ENCODE measurements around the gene SLC43A2.
"Not testable (repeated sequence)": the region's sequence is repeated elsewhere in the genome, so short reads cannot be mapped to it uniquely, and the experiment has no call there.

SLC43A2 gene

GRCh38 chr17:1565877-1566276, 62.8 kb downstream of the SLC43A2 start:
- FAIRE-seq, result no peak
- DNase-seq (ENCODE audit: insufficient read length, low spot score), result no peak

GRCh38 chr17:1563786-1564613, 64.6 kb downstream of the SLC43A2 start:
- no peak for DNase-seq (ENCODE audit: insufficient read length, low spot score)
- FAIRE-seq, result no peak

DNA sequence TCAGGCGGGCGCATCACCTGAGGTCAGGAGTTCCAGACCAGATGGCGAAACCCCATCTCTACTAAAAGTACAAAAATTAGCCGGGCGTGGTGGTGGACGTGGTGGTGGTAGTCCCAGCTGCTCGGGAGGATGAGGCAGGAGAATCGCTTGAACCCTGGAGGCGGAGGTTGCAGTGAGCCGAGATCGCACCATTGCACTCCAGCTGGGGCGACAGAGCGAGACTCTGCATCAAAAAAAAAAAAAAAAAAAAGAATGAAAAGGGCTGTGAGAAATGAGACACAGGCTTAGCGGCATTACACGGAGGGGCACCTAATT, 65.2 kb downstream of the SLC43A2 start:
- FAIRE-seq; DNase-seq (ENCODE audit: insufficient read length, low spot score): not testable (repeated sequence)

GRCh38 chr17:1562176-1562643, 66.4 kb downstream of the SLC43A2 start:
- DNase-seq (ENCODE audit: insufficient read length, low spot score), result peak; percentile 65
- no peak for FAIRE-seq

DNA sequence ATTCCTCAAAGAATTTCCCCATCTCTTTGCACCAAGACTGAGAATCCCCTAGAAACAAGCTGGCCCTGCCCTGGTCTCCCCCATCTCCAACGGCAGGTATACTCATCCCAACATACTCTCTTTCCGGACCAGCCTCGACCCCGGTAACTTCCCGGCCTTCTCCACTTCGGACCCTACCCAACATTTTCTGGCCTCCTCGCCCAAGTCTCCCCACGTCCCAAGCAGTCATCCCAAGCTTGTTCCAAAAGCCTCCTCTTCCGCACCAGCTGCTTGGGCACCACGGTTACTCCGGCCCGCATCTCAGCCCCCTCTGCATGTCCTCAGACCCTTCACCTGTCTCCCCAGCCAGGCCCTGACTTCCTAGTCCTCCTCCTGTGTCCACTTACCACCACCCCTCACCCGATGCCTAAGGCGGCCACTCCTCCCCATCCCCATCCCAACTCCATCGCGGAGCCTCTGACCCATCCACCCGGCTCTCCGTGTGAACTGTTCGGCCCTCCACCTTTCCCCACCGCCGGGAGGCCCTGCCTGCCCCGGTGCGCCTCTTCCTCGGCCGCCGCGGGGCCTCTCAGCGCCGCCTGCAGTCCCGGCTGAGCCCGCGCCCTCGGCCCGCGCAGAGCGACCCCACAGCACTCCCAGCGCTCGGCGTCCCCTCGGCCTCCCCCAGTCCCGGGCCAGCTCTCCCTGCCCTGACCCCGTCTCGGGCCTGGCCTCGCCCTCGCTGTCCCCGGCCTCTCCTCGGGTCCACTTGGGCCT, 67.0 kb downstream of the SLC43A2 start:
- no peak for DNase-seq (ENCODE audit: insufficient read length, low spot score)
- FAIRE-seq, result no peak

DNA sequence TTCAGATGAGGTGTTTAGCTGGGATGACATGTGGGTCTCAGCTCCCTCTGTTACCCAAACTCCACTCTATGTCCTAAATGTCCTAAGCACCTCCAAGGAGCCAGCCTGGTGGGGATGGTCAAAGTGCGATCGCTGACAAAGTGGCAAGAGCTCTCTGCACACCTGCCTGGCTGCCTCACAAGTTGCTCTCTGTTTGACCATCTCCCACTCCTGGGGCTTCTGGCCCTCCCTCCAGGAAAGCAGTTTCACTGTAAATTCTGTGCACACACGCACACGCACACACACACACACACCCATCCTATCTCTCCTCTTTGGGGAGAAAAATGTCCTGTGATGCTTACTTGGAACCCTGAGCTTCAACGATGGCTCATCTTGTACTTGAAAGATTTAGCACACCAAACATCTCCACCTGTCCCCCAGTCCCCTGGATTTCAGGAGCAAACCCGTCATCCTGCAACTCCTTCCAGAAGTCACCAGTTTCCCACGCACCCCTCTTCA, 67.7 kb downstream of the SLC43A2 start:
- no peak for FAIRE-seq
- no peak for DNase-seq (ENCODE audit: insufficient read length, low spot score)

DNA sequence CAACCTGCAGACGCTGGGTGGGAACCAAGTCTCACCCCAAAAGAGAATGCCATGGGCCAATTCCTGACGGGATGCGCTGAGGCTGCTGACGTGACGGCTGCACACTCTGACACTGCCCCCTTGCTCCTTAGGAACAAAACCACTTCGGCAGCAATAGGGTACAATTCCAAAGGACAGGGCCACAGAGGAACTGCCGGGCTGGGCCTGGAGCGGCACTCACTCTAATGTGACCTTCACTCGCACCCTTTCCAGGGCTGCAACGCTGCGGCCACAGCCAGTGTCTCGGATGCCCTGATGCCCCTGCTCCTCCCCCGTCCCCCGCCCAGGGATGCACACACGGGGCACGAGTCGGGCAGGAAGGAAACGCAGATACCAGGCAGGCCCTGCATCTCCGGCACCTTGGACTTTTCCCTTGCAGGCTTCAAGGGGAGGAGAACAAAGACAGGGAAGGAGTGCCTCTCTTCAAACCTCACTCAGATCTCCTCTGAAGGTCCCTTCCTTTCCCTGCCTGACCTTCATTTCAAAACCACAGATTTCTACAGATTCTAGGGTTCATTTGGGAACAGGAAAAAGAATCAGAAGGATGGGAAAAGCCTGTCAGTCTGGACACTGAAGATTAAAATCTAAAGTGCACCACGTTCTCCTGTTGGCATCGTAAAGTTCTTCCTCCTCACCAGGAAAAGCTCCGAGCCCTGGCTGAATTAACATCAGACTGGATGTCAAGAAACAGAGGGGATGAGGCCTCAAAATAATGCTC, 68.4 kb downstream of the SLC43A2 start:
- FAIRE-seq (no peak), DNase-seq (ENCODE audit: insufficient read length, low spot score) (no peak)

- DNase-seq (ENCODE audit: insufficient read length, low spot score) (no peak), FAIRE-seq (no peak)
These were observed 69.3 kb downstream of the SLC43A2 start for GRCh38 chr17:1559047-1560043.

GRCh38 chr17:1558401-1558800, 70.2 kb downstream of the SLC43A2 start:
- no peak for DNase-seq (ENCODE audit: insufficient read length, low spot score)
- FAIRE-seq, result no peak

- FAIRE-seq, result no peak
- DNase-seq (ENCODE audit: insufficient read length, low spot score), result no peak
These were observed 71.1 kb downstream of the SLC43A2 start for GRCh38 chr17:1557355-1558095.

GRCh38 chr17:1555651-1556471, 72.8 kb downstream of the SLC43A2 start:
- no peak for DNase-seq (ENCODE audit: insufficient read length, low spot score)
- peak; percentile 89 for FAIRE-seq

DNA sequence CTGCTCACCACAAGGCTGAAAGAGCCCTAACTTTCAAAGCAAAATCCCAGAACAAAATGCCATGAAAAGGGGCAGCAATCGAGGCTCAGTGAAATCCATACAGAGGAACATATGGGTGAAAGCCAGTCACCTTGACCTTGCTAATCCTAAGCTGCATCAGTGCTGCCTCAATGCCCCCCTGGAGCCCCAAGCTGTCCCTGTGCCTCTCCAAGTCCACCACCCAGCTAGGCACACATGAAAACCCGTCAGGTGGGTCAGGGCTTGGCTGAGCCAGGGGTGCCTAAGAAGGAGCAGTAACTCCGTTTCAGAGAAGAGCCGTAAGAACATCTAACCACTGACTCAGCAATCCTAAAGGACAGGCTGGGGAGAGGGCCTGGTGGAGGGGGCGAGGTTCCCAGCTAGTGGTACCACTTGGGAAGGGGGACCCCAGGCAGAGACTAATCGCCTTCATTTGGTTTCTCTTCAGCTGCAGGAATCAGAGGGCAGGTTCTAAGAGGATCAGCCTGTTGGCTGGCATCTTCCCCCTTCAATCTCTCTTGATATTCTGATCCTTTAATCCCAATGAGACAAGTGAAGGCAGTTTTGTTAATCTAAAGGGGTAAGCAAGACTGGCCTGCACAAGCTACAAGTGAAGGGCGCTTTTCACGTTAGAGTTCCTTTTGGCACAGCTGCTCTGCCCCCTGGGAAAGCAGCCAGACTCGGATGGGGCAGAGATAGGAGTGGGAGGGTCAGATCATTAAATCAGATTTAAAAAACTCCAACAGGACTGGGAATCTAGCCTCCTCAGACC, 73.7 kb downstream of the SLC43A2 start:
- FAIRE-seq (no peak), DNase-seq (ENCODE audit: insufficient read length, low spot score) (no peak)

- DNase-seq (ENCODE audit: insufficient read length, low spot score), result no peak
- no peak for FAIRE-seq
These were observed 75.0 kb downstream of the SLC43A2 start for GRCh38 chr17:1553354-1554266.

DNA sequence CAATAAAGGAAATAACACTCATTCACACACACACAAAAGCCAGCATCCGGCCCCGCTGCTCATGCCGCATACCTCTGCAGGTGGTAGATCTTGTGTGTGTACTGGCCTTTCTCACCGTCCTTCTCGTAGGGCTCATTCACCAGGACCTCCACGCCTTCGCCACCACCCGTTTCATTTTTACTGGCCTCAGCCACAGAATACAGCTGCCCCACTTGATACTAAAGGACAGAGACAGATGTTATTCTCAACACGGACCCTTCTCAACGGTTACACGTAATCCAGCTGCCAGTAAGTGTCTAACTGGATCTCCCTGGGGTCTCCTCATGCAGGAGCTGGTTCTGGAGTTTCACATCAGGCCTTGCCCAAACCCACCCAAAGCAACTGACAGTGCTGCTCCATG, 75.7 kb downstream of the SLC43A2 start:
- FAIRE-seq (no peak), DNase-seq (ENCODE audit: insufficient read length, low spot score) (peak; percentile 26)

- FAIRE-seq, result peak; percentile 72
- DNase-seq (ENCODE audit: insufficient read length, low spot score), result no peak
These were observed 76.9 kb downstream of the SLC43A2 start for GRCh38 chr17:1551741-1552140.

DNA sequence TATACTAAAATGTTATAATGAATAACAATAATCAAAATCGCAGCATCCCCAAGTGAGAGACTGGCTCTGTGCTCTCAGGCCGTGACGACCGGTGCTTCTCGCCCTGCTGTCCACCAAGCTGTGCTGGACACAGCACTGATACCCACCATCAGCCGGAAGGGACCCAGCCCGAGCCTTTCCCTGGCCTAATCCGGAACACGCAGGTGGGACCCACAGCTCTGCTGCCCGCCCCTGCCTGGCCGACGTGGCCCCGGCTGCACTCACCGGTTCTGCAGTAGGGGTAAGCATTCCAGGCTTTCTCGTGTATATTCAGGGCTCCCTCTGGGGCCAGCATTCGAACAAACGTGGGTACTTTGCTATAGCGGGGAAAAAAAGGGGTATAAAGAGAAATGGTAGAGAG, 80.6 kb downstream of the SLC43A2 start:
- FAIRE-seq, result no peak

More for the DNA sequence above, 80.6 kb downstream of the SLC43A2 start:
- no peak for DNase-seq (ENCODE audit: insufficient read length, low spot score)

Measured in GM19239 (cell line).